ENCODE data around the gene NAV2. TPM values are rescaled to one million over a fixed set of nuclear protein-coding genes. Genes with fewer than 3 reads are reported as not detected.

The NAV2 gene
- total RNA-seq, 1 experiment from 2014 or later, result 139 TPM

GRCh38 chr11:19721176-19721575 is 8.5 kb downstream of the NAV2 start:
- ChIA-PET CTCF (interaction anchor here (0.6 to 5.0 kb wide), 5 partner anchors 21 to 591 kb away, joined by 3 to 28 read pairs (median 5); no protein-coding TSS in a partner anchor), POLR2A (interaction anchor here (0.9 to 1.6 kb wide), 2 partner anchors 9 to 45 kb away, joined by 3 to 6 read pairs; partner anchors contain the start of gene NAV2)
- Mint-ChIP-seq H3K9me3 (ENCODE audit: unreplicated experiment) (no peaks in the 10 kb centered on the region), H3K27ac (ENCODE audit: low read depth, unreplicated experiment) (peak overlapping the region; percentile 35), H3K36me3 (ENCODE audit: insufficient read depth, unreplicated experiment) (peaks cover 14% of the 10 kb centered on the region), H3K4me3 (ENCODE audit: unreplicated experiment) (no peak overlapping the region), H3K4me1 (ENCODE audit: insufficient read depth, unreplicated experiment) (peaks cover 44% of the 10 kb centered on the region), H3K27me3 (ENCODE audit: insufficient read depth, unreplicated experiment) (no peaks in the 10 kb centered on the region)
- TF ChIP-seq CTCF (IDR thresholded peaks at IDR 0.05; ENCODE audit: unreplicated experiment), result no peak
- no peak for DNase-seq (ENCODE audit: unreplicated experiment)
- intact Hi-C loops (cut with micrococcal nuclease), result no loop called here
- no TSS peak for BruUV-seq (replicated peaks)

- ChIA-PET POLR2A (interaction anchor here (1.0 to 3.3 kb wide), 5 partner anchors 8 to 163 kb away, joined by 3 to 18 read pairs (median 4); partner anchors contain the start of gene NAV2), CTCF (interaction anchor here (0.6 to 2.7 kb wide), 8 partner anchors 17 to 407 kb away, joined by 3 to 17 read pairs (median 3); no protein-coding TSS in a partner anchor)
- H3K9me3 Mint-ChIP-seq (ENCODE audit: unreplicated experiment), result no peaks in the 10 kb centered on the region
- H3K27me3 Mint-ChIP-seq (ENCODE audit: insufficient read depth, unreplicated experiment), result no peaks in the 10 kb centered on the region
- no peak overlapping the region for H3K27ac Mint-ChIP-seq (ENCODE audit: low read depth, unreplicated experiment)
- intact Hi-C loops (cut with micrococcal nuclease), result no loop called here
- no peak overlapping the region for H3K4me3 Mint-ChIP-seq (ENCODE audit: unreplicated experiment)
- no peak for TF ChIP-seq CTCF (IDR thresholded peaks at IDR 0.05; ENCODE audit: unreplicated experiment)
- no peak for DNase-seq (ENCODE audit: unreplicated experiment)
- H3K36me3 Mint-ChIP-seq (ENCODE audit: insufficient read depth, unreplicated experiment), result peaks cover 14% of the 10 kb centered on the region
- BruUV-seq (replicated peaks), result no TSS peak
- peaks cover 41% of the 10 kb centered on the region for H3K4me1 Mint-ChIP-seq (ENCODE audit: insufficient read depth, unreplicated experiment)
These were observed 10.1 kb downstream of the NAV2 start for GRCh38 chr11:19722702-19723101.

GRCh38 chr11:19723572-19724342 is 11.1 kb downstream of the NAV2 start:
- Mint-ChIP-seq H3K27ac (ENCODE audit: low read depth, unreplicated experiment) (peak overlapping the region; percentile 63), H3K27me3 (ENCODE audit: insufficient read depth, unreplicated experiment) (no peaks in the 10 kb centered on the region), H3K36me3 (ENCODE audit: insufficient read depth, unreplicated experiment) (peaks cover 14% of the 10 kb centered on the region), H3K4me1 (ENCODE audit: insufficient read depth, unreplicated experiment) (peaks cover 41% of the 10 kb centered on the region), H3K9me3 (ENCODE audit: unreplicated experiment) (no peaks in the 10 kb centered on the region), H3K4me3 (ENCODE audit: unreplicated experiment) (no peak overlapping the region)
- POLR2A ChIA-PET, result interaction anchor here (0.6 to 3.3 kb wide), 10 partner anchors 9 to 635 kb away, joined by 3 to 18 read pairs (median 4); partner anchors contain the start of gene NAV2
- DNase-seq (ENCODE audit: unreplicated experiment), result peak; percentile 67
- intact Hi-C loops (cut with micrococcal nuclease), result no loop called here
- BruUV-seq (replicated peaks), result no TSS peak
- CTCF ChIA-PET, result interaction anchor here (0.6 to 2.7 kb wide), 17 partner anchors 10 to 651 kb away, joined by 3 to 17 read pairs (median 3); no protein-coding TSS in a partner anchor
- no peak for TF ChIP-seq CTCF (IDR thresholded peaks at IDR 0.05; ENCODE audit: unreplicated experiment)

GRCh38 chr11:19724765-19725164 is 12.1 kb downstream of the NAV2 start:
- intact Hi-C loops (cut with micrococcal nuclease), result no loop called here
- Mint-ChIP-seq H3K4me3 (ENCODE audit: unreplicated experiment) (no peak overlapping the region), H3K27ac (ENCODE audit: low read depth, unreplicated experiment) (no peak overlapping the region), H3K4me1 (ENCODE audit: insufficient read depth, unreplicated experiment) (peaks cover 41% of the 10 kb centered on the region), H3K9me3 (ENCODE audit: unreplicated experiment) (no peaks in the 10 kb centered on the region), H3K27me3 (ENCODE audit: insufficient read depth, unreplicated experiment) (no peaks in the 10 kb centered on the region), H3K36me3 (ENCODE audit: insufficient read depth, unreplicated experiment) (peaks cover 14% of the 10 kb centered on the region)
- BruUV-seq (replicated peaks), result no TSS peak
- no peak for TF ChIP-seq CTCF (IDR thresholded peaks at IDR 0.05; ENCODE audit: unreplicated experiment)
- POLR2A ChIA-PET, result interaction anchor here (3.3 kb wide), 1 partner anchor 13 kb away, joined by 18 read pairs; the partner anchor contains the start of gene NAV2
- DNase-seq (ENCODE audit: unreplicated experiment), result no peak
- CTCF ChIA-PET, result interaction anchor here (0.9 to 2.7 kb wide), 8 partner anchors 9 to 181 kb away, joined by 3 to 17 read pairs (median 4); no protein-coding TSS in a partner anchor
